CD4-positive, alpha-beta T cell treated with Interleukin-6 at 100 ng/mL for 8 hours (primary cell): Measurements from ENCODE around the gene OR1M1.
"Not testable (repeated sequence)": the region's sequence is repeated elsewhere in the genome, so short reads cannot be mapped to it uniquely, and the experiment has no call there.

Experiments used
- DNase-seq: peaks from one replicate; pipeline ENCODE4 v3.0.0-alpha.2; 2020; ENCODE audit warnings: mixed read lengths, low spot score

Gene OR1M1, protein sequence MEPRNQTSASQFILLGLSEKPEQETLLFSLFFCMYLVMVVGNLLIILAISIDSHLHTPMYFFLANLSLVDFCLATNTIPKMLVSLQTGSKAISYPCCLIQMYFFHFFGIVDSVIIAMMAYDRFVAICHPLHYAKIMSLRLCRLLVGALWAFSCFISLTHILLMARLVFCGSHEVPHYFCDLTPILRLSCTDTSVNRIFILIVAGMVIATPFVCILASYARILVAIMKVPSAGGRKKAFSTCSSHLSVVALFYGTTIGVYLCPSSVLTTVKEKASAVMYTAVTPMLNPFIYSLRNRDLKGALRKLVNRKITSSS

GRCh38 chr19:9086761-9087160, at the start of gene OR1M1:
Gene OR1M1 (plus strand): TSS chr19:9087061. CDS start chr19:9093245, 6,184 bp downstream.
- DNase-seq = no peak

- no peak for DNase-seq
These were observed 49.3 kb upstream of the OR1M1 start for GRCh38 chr19:9037400-9038062.

DNA sequence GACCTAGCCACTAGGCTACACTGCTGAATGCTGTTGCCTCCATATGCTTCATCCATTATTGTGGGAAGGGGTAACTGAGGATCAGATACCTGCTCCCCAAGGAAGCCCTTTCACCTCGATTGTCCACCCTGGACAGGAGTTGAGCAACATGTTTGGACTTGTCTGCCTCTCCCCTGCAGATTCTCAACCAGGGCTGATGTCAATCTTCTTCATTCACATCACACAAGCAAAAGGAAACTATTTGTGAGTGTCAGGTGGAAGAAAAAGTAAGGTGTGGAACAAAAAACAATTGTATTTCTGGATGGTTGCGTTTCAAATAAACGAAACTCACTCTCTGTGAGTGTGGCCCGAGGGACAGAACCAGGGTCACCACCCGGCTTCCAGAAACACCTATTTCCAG, 47.1 kb upstream of the OR1M1 start:
- no peak for DNase-seq

GRCh38 chr19:9040131-9040530, 46.7 kb upstream of the OR1M1 start:
- no peak for DNase-seq

DNA sequence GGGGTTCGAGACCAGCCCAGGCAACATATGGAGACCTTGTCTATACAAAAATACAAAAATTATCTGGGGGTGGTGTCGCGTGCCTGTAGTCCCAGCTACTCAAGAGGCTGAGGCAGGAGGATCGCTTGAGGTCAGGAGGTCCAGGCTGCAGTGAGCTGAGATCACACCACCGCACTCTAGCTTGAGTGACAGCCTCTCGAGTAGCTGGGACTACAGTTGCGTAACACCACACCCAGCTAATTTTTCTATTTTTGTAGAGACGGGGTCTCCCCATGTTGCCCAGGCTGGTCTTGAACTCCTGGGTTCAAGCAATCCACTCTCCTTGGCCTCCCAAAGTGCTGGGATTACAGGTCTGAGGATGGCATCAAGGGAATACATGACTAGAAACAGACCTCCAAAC, 45.8 kb upstream of the OR1M1 start:
- DNase-seq = no peak

DNA sequence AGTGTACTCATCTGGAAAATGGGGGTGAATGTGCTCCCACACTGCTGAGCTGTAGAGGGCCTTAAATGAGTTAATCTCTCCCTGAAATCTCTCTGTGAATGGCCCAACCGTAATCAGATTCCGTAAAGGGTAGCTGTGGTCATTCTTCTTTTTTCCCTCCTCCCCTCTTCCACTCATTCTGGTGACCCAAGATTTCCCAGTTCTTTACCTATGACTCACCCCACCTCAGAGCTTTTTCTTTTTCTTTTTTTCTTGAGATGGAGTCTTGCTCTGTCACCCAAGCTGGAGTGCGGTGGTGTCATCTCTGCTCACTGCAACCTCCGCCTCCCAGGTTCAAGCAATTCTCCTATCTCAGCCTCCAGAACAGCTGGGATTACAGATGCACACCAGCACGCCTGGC, 43.3 kb upstream of the OR1M1 start:
- DNase-seq = no peak

GRCh38 chr19:9044449-9044848, 42.4 kb upstream of the OR1M1 start:
- no peak for DNase-seq

GRCh38 chr19:9046694-9047093, 40.2 kb upstream of the OR1M1 start:
- DNase-seq = no peak

GRCh38 chr19:9052894-9053293, 34.0 kb upstream of the OR1M1 start:
- no peak for DNase-seq

GRCh38 chr19:9053674-9054073, 33.2 kb upstream of the OR1M1 start:
- not testable (repeated sequence) for DNase-seq

GRCh38 chr19:9054207-9054606, 32.7 kb upstream of the OR1M1 start:
- DNase-seq = no peak

DNA sequence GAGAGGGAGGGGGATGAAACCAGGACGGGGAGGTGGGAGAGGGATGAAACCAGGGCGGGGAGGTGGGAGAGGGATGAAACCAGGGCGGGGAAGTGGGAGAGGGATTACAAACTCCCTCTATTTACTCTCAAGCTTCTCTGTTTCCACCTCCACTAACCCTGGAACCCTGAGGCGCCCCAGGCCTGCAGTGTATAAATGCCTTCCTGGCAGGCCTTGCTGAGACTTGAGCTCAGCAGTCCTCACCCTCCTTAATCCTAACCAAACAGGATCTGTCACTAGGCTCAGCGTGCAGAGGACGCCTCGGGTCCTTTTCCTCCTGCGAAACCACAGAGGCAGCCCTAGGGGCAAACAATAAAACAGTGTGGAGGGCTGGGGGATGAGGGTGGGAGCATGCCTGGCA, 32.1 kb upstream of the OR1M1 start:
- no peak for DNase-seq

DNA sequence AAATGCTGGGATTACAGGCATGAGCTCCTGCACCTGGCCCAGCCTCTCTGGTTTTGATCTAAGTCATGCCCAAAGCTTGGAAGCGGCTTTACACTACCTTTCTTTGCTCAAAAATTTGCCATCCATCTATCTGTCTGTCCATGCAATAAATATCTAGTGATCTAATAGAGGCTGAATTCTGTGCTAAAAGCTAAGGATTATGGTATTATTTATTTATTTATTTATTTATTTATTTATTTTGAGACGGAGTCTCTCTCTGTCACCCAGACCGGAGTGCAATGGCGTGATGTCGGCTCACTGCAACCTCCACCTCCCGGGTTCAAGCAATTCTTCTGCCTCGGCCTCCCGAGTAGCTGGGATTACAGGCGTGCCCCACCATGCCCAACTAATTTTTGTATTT, 30.7 kb upstream of the OR1M1 start:
- not testable (repeated sequence) for DNase-seq

DNA sequence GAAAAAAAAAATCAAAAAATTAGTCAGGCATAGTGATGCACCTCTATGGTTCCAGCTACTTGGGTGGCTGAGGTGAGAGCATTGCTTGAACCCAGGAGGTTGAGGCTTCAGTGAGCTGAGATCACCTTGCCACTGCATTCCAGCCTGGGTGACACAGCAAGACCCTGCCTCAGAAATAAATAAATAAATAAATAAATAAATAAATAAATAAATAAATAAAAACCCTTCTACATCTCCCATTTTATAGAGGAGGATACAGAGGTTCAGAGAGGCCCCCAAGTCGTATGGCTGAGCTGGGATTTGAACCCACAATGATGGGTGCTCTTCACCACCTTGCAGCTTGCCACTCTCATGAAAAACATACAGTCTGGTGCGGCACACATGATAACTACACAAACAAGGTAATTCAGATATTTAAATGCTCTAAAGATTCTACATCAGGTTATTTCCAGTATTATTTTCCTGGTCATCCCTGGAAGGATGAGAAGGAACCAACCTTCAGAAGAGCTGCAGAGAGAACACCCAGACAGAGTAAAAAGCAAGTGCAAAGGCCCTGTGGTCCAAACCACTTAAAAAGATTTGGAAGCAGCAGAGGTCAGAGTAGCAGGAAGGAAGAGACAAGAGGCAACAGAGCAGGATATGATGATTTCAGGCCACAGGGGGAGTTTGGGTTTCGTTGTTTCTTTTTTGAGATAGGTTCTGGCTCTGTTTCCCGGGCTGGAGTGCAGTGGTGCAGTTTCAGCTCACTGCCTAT, 29.2 kb upstream of the OR1M1 start:
- no peak for DNase-seq

- DNase-seq = no peak
These were observed 27.8 kb upstream of the OR1M1 start for GRCh38 chr19:9058905-9059667.

DNA sequence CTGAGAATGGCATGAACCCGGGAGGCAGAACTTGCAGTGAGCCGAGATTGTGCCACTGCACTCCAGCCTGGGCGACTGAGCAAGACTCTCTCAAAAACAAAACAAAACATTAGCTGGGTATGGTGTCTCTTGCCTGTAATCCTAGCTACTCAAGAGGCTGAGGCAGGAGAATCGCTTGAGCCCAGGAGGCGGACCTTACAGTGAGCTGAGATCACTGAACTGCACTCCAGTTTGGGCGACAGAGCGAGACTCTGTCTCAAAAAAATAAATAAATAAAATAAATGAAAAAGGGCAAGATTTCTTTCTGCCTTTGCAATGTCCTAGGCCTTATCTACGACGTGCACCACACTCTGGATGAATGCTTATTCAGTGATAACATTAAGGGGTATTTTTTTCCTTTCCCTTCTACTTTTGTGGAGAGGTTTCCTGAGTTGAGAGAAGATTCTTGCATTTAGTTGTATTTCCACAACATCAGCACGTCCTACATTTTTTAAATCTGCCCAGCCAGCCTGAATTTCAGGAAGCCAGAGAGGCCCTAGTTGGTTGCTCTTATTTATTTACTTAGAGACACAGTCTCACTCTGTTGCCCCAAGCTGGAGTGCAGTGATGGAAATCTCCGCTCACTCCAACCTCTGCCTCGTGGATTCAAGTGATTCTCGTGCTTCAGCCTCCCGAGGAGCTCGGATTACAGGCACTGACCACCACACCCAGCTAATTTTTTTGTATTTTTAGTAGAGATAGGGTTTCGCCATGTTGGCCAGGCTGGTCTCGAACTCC, 26.1 kb upstream of the OR1M1 start:
- DNase-seq = no peak

GRCh38 chr19:9061879-9062278, 25.0 kb upstream of the OR1M1 start:
- DNase-seq = no peak

GRCh38 chr19:9065457-9066014, 21.3 kb upstream of the OR1M1 start:
- DNase-seq = no peak

DNA sequence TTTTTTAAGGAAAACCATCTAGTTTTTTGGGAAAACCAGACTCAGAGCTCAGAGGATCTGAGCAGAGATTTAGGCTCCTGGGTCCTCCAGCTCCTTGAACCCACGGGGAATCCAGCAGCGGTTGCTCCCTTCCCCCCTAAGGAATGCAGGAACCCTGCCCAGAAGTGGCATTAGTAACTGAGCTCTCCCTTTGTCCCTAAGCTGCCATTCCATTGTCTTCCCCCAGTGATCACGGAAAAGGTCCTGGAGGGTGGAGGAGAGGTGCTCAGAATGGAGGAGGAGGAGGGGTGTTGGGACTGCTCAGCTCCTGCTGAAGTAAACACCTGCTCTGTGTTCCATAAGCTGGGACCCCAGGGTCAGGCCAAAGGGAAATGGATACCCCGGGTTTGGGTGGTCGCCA, 16.8 kb upstream of the OR1M1 start:
- DNase-seq = no peak

GRCh38 chr19:9071720-9072119, 15.1 kb upstream of the OR1M1 start:
- DNase-seq = not testable (repeated sequence)

DNA sequence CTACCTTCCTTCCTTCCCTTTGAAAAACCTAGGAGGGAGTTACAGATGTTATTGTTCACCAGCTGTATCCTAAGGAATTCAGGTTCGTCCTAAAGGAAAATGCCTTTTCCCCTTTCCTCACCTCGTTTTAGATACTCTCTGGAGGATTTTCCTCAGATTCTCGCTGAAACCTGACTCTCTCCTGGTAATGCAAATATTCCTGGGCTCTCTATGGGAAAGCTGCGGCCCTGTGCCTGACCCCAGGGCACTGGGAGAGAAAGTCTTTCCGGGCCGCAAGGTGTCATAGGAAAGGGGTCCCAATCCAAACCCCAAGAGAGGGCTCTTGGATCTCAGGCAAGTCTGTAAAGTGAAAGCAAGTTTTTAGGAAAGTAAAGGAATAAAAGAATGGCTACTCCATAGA, 13.1 kb upstream of the OR1M1 start:
- no peak for DNase-seq
